DMS53 treated with DMSO at 0.1 percent for 48 hours (cell line): Measurements from ENCODE around the gene PIP4K2A.
"Not testable (repeated sequence)": the region's sequence is repeated elsewhere in the genome, so short reads cannot be mapped to it uniquely, and the experiment has no call there.

Experiments
- DNase-seq: peaks from one replicate; lab custom pipeline; 2025; ENCODE audit not compliant: unreplicated experiment; lab: John Stamatoyannopoulos, UW

PIP4K2A gene

GRCh38 chr10:22719406-22720042 is 5.1 kb upstream of the PIP4K2A start:
- DNase-seq: no peak

GRCh38 chr10:22718659-22719058 is 4.3 kb upstream of the PIP4K2A start:
- not testable (repeated sequence) for DNase-seq

GRCh38 chr10:22717728-22718127 is 3.4 kb upstream of the PIP4K2A start:
- DNase-seq: no peak

- DNase-seq: no peak
These were observed 2.6 kb upstream of the PIP4K2A start for GRCh38 chr10:22716943-22717342.

GRCh38 chr10:22715290-22715625 is 880 bp upstream of the PIP4K2A start:
- no peak for DNase-seq

DNA sequence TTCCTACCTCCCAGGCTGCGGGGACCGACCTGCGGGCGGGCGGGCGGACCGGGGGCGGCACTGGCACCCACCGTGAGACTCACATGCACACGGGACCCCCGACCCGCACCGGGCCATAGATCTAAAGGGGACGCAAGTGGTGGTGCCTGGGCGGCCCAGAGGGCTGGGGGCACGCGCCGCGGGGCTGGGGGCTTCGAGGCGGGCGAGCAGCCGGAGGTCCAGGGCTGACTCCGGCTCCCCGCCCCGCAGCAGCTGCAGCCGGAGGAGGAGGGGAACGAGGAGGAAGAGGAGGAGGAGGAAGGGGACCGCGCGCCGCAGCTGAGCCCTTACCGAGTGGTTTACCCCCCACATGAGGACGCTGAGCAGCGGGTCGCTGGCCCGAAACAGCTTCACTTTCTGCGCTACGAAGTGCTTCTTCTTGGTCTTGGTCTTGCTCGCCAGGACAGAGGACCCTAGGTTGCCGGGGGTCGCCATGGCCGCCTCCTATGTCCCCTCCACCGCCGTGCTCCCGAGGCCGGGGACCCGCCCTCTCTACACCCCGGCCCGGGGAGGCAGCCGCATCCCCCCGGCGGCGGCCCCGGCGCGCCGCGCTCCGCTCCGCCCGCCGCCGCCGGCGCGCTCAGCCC is 412 bp downstream of the PIP4K2A start:
- no peak for DNase-seq

GRCh38 chr10:22712956-22713852 is 1.2 kb downstream of the PIP4K2A start:
- peak; percentile 37 for DNase-seq

GRCh38 chr10:22712211-22712955 is 2.0 kb downstream of the PIP4K2A start:
- DNase-seq: no peak

GRCh38 chr10:22711373-22711772 is 3.0 kb downstream of the PIP4K2A start:
- no peak for DNase-seq

DNA sequence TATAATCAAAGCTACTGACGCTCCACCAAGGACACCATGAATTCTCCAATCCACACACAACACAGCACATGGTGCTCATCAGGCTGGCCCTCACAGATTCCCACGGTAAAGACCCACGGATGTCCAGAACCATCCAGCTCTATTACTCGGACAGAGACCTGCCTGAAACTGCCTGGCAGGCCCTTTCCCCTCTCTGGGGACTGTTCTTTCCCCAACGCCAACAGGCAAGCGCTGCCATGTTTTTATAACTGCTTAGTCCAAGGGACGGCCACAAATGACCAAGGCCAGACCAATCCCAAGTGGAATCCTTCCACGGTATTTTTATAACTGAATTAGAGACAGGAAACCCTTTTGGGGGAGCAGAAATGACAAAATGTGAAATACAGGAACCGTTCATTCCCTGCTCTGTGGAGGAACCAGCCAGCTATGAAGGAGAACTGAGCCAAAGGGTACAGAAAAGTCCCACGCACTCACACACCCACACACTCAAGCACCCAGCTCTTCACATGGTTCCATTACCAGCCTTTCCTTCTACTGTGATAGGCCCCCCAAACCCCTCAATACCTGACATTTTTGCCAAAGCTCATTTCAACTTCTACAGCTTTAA is 4.1 kb downstream of the PIP4K2A start:
- DNase-seq: no peak

- DNase-seq: no peak
These were observed 5.6 kb downstream of the PIP4K2A start for GRCh38 chr10:22708772-22709171.

DNA sequence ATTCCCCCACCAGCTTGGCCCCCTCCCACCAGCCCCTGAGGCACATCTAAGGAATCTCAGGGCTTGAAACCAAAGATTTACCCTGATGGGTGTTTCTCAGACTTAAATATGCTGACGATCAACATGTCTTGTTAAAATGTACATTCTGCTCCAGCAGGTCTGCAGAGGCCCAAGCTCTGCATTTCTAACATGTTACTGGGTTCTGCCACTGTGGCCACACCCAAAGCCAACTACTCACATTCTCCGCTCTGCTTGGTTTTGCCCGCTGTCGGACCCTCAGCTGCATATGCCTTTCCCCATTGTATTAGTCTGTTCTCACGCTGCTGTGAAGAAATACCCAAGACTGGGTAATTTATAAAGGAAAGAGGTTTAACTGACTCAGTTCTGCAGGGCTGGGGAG is 8.9 kb downstream of the PIP4K2A start:
- no peak for DNase-seq

DNA sequence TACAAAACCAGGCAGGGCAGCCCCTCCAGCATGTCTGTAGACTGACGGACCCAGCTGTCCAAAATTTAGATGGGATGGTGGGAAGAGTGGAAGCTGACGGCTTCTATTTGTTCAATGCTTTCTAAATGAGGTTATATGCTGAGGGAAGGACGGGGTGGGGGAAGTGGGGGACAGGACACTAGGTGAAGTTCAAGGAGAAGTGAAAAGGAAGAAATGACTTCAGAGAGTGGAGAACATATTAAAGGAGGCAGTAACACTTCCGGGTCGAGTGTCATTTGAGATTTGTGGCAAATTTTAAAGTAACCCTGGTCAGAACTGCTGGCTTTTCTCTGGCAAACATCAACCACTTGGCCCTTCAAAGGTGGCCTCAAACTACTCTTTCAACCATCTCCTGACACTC is 9.4 kb downstream of the PIP4K2A start:
- no peak for DNase-seq

DNA sequence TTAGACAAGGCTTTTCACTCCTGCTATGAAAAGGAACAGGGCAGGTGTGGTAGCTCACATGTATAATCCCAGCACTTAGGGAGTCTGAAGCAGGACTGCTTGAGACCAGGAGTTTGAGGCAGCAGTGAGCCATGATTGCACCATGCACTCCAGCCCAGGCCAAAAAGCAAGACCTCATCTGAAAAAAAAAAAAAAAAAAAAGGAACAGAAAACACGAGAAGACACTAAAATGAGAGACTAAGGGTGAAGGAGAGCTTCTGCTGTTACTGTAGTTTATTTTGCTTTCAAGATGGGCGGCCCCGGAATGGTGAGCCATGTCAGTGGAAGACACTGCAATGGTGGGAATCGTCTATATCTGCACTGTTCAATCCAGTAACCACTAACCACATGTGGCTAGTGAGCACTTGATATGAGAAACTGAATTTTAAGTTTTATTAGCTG is 9.9 kb downstream of the PIP4K2A start:
- DNase-seq: no peak

DNA sequence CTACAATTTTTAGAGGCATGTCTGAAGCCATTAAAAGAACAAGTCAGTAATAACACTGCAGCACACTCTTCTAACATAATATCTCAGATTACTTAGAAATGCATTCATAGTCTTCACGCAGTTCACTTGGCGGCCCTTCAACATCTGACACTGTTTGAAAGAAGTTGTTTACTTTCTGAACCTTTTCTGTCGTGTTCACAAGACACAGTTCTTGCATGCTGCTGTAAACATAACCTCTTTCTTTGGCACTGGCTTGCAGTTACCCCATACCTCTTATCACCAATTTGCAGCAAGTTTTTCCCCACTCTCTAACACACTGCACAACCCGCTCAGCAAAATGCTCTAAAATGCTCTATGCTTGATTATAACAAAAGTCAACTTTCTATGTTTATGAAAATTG is 12.0 kb downstream of the PIP4K2A start:
- no peak for DNase-seq

DNA sequence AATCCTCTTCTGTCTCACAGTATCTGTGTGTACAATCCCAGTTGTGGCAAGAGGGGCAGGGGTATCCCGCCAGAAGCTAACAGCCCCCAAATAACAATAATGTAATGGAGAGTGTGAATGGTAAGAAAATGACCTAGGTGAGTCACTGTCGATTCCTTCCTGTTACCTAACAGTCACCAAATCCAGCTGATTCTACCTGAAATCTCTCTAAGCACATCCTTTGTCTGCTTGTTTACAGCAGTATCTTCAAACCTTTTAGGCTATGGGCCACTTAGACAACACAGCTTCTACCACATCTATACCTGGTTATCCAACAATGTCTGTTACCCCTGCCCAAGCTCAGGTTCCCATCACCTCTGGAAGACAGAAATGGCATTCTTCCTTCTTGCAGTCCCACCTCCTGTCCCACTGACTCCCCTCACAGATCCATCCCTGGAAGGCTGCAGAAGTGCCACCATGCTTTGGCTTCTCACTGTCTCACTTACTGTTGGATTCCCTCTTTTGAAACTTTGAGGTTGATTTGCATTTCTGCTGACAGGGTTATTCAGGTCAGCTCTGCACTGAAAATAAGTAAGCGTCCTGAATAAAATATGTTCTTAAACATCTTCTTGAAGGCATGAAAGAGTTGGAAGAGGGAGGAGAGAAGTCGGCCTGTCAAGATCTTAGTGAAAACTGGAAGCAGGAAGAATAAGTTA is 13.1 kb downstream of the PIP4K2A start:
- DNase-seq: peak; percentile 42

- DNase-seq: peak; percentile 82
These were observed 13.9 kb downstream of the PIP4K2A start for GRCh38 chr10:22700489-22700888.

GRCh38 chr10:22699976-22700375 is 14.4 kb downstream of the PIP4K2A start:
- DNase-seq: peak; percentile 52

GRCh38 chr10:22698941-22699440 is 15.4 kb downstream of the PIP4K2A start:
- no peak for DNase-seq

- DNase-seq: no peak
These were observed 16.6 kb downstream of the PIP4K2A start for GRCh38 chr10:22697800-22698199.
